Stimulated activated memory B cell treated with anti-CD40 and anti-IgM and Interleukin-4, amounts not matched to agents 10 μg/mL and 1 μg/mL and 100 μg/mL, for 72 hours (primary cell): ENCODE measurements around the gene FBLN5.

Source experiments
- ATAC-seq: fragments of 150-1000 bp; cut with Tn5 transposase; 2 replicates; pipeline ENCODE4 v1.10.0; 2021
- H3K27ac Mint-ChIP-seq: one replicate; pipeline ENCODE4 v1.8.0; 2022; ENCODE audit warnings: mild to moderate bottlenecking, mixed read lengths
- H3K27me3 Mint-ChIP-seq: one replicate; pipeline ENCODE4 v1.8.0; 2022; ENCODE audit warnings: mixed read lengths
- H3K36me3 Mint-ChIP-seq: one replicate; pipeline ENCODE4 v1.8.0; 2022; ENCODE audit warnings: mixed read lengths
- H3K4me1 Mint-ChIP-seq: one replicate; pipeline ENCODE4 v1.8.0; 2022; ENCODE audit warnings: mixed read lengths
- H3K4me3 Mint-ChIP-seq: one replicate; pipeline ENCODE4 v1.8.0; 2022; ENCODE audit warnings: mild to moderate bottlenecking, moderate library complexity, mixed read lengths
- H3K9me3 Mint-ChIP-seq: one replicate; pipeline ENCODE4 v1.8.0; 2022; ENCODE audit warnings: mixed read lengths

The FBLN5 gene

GRCh38 chr14:91957876-91958313, 10.4 kb upstream of the FBLN5 start:
- Mint-ChIP-seq H3K27ac (no peak overlapping the region), H3K4me3 (no peak overlapping the region), H3K27me3 (peaks cover 33% of the 10 kb centered on the region), H3K36me3 (no peaks in the 10 kb centered on the region), H3K9me3 (no peaks in the 10 kb centered on the region), H3K4me1 (no peaks in the 10 kb centered on the region)
- ATAC-seq: no peak

GRCh38 chr14:91956616-91957015, 9.1 kb upstream of the FBLN5 start:
- H3K27me3 Mint-ChIP-seq: peaks cover 33% of the 10 kb centered on the region
- no peaks in the 10 kb centered on the region for H3K9me3 Mint-ChIP-seq
- H3K4me3 Mint-ChIP-seq: no peak overlapping the region
- H3K27ac Mint-ChIP-seq: no peak overlapping the region
- H3K4me1 Mint-ChIP-seq: no peaks in the 10 kb centered on the region
- ATAC-seq: no peak
- H3K36me3 Mint-ChIP-seq: no peaks in the 10 kb centered on the region

GRCh38 chr14:91955168-91955567, 7.7 kb upstream of the FBLN5 start:
- Mint-ChIP-seq H3K9me3 (no peaks in the 10 kb centered on the region), H3K4me3 (no peak overlapping the region), H3K27me3 (peaks cover 45% of the 10 kb centered on the region), H3K4me1 (no peaks in the 10 kb centered on the region), H3K36me3 (no peaks in the 10 kb centered on the region), H3K27ac (no peak overlapping the region)
- ATAC-seq: no peak

GRCh38 chr14:91953170-91953985, 5.9 kb upstream of the FBLN5 start:
- Mint-ChIP-seq H3K27me3 (peaks cover 45% of the 10 kb centered on the region), H3K4me3 (no peak overlapping the region), H3K27ac (no peak overlapping the region), H3K4me1 (no peaks in the 10 kb centered on the region), H3K36me3 (no peaks in the 10 kb centered on the region), H3K9me3 (no peaks in the 10 kb centered on the region)
- ATAC-seq: no peak

GRCh38 chr14:91946622-91947474, 646 bp downstream of the FBLN5 start:
- Mint-ChIP-seq H3K36me3 (no peaks in the 10 kb centered on the region), H3K4me3 (peak overlapping the region; percentile 78), H3K27me3 (peaks cover 64% of the 10 kb centered on the region), H3K4me1 (peaks cover 12% of the 10 kb centered on the region), H3K9me3 (no peaks in the 10 kb centered on the region), H3K27ac (no peak overlapping the region)
- no peak for ATAC-seq

- Mint-ChIP-seq H3K27me3 (peaks cover 60% of the 10 kb centered on the region), H3K4me1 (peaks cover 12% of the 10 kb centered on the region), H3K9me3 (no peaks in the 10 kb centered on the region), H3K4me3 (no peak overlapping the region), H3K27ac (no peak overlapping the region), H3K36me3 (no peaks in the 10 kb centered on the region)
- no peak for ATAC-seq
These were observed 1.5 kb downstream of the FBLN5 start for GRCh38 chr14:91945751-91946621.

- Mint-ChIP-seq H3K9me3 (no peaks in the 10 kb centered on the region), H3K36me3 (no peaks in the 10 kb centered on the region), H3K4me1 (peaks cover 12% of the 10 kb centered on the region), H3K4me3 (no peak overlapping the region), H3K27ac (no peak overlapping the region), H3K27me3 (peaks cover 47% of the 10 kb centered on the region)
- no peak for ATAC-seq
These were observed 4.5 kb downstream of the FBLN5 start for GRCh38 chr14:91942946-91943345.

GRCh38 chr14:91942128-91942527, 5.4 kb downstream of the FBLN5 start:
- no peak overlapping the region for H3K4me3 Mint-ChIP-seq
- ATAC-seq: no peak
- H3K9me3 Mint-ChIP-seq: no peaks in the 10 kb centered on the region
- no peak overlapping the region for H3K27ac Mint-ChIP-seq
- peaks cover 6% of the 10 kb centered on the region for H3K4me1 Mint-ChIP-seq
- peaks cover 39% of the 10 kb centered on the region for H3K27me3 Mint-ChIP-seq
- H3K36me3 Mint-ChIP-seq: no peaks in the 10 kb centered on the region

- Mint-ChIP-seq H3K36me3 (no peaks in the 10 kb centered on the region), H3K4me1 (no peaks in the 10 kb centered on the region), H3K27ac (no peak overlapping the region), H3K27me3 (peaks cover 20% of the 10 kb centered on the region), H3K4me3 (no peak overlapping the region), H3K9me3 (no peaks in the 10 kb centered on the region)
- ATAC-seq: no peak
These were observed 7.3 kb downstream of the FBLN5 start for GRCh38 chr14:91940209-91940608.

GRCh38 chr14:91935586-91935985, 11.9 kb downstream of the FBLN5 start:
- Mint-ChIP-seq H3K9me3 (no peaks in the 10 kb centered on the region), H3K27ac (no peak overlapping the region), H3K4me1 (no peaks in the 10 kb centered on the region), H3K36me3 (no peaks in the 10 kb centered on the region), H3K27me3 (peaks cover 8% of the 10 kb centered on the region), H3K4me3 (no peak overlapping the region)
- no peak for ATAC-seq

GRCh38 chr14:91934554-91935285, 12.8 kb downstream of the FBLN5 start:
- peaks cover 8% of the 10 kb centered on the region for H3K27me3 Mint-ChIP-seq
- H3K36me3 Mint-ChIP-seq: no peaks in the 10 kb centered on the region
- no peaks in the 10 kb centered on the region for H3K4me1 Mint-ChIP-seq
- no peak overlapping the region for H3K27ac Mint-ChIP-seq
- no peak overlapping the region for H3K4me3 Mint-ChIP-seq
- no peaks in the 10 kb centered on the region for H3K9me3 Mint-ChIP-seq
- ATAC-seq: no peak

- Mint-ChIP-seq H3K9me3 (no peaks in the 10 kb centered on the region), H3K36me3 (no peaks in the 10 kb centered on the region), H3K27me3 (peaks cover 8% of the 10 kb centered on the region), H3K4me1 (no peaks in the 10 kb centered on the region), H3K27ac (no peak overlapping the region), H3K4me3 (no peak overlapping the region)
- ATAC-seq: no peak
These were observed 15.9 kb downstream of the FBLN5 start for GRCh38 chr14:91931478-91932088.

GRCh38 chr14:91929700-91930099, 17.8 kb downstream of the FBLN5 start:
- no peaks in the 10 kb centered on the region for H3K9me3 Mint-ChIP-seq
- ATAC-seq: no peak
- H3K36me3 Mint-ChIP-seq: no peaks in the 10 kb centered on the region
- H3K27me3 Mint-ChIP-seq: peaks cover 5% of the 10 kb centered on the region
- H3K4me3 Mint-ChIP-seq: no peak overlapping the region
- no peaks in the 10 kb centered on the region for H3K4me1 Mint-ChIP-seq
- H3K27ac Mint-ChIP-seq: no peak overlapping the region

GRCh38 chr14:91927800-91928199, 19.7 kb downstream of the FBLN5 start:
- Mint-ChIP-seq H3K36me3 (no peaks in the 10 kb centered on the region), H3K9me3 (no peaks in the 10 kb centered on the region), H3K4me3 (no peak overlapping the region), H3K4me1 (no peaks in the 10 kb centered on the region), H3K27me3 (no peaks in the 10 kb centered on the region), H3K27ac (no peak overlapping the region)
- no peak for ATAC-seq
